NB4 (cell line): Measurements from ENCODE around the gene FLNB.

Experiments used
- MYC ChIP-seq: IDR thresholded peaks from 2 replicates; pipeline ENCODE4 v1.6.1; 2011; ENCODE audit warnings: low read depth, low read length
- POLR2A ChIP-seq: IDR thresholded peaks from 2 replicates; pipeline ENCODE4 v1.6.1; 2011; ENCODE audit warnings: mild to moderate bottlenecking; ENCODE audit not compliant: insufficient read length; ENCODE audit errors: extremely low read depth
- TF ChIP-seq, protein P1 (sequence below): IDR thresholded peaks from one replicate; pipeline ENCODE4 v1.5.1; 2012; ENCODE audit warnings: low read depth, low read length
- TF ChIP-seq, protein P2 (sequence below): IDR thresholded peaks from 2 replicates; pipeline ENCODE4 v1.6.1; 2011; ENCODE audit warnings: low read depth, low read length

- TF ChIP-seq, protein P1, sequence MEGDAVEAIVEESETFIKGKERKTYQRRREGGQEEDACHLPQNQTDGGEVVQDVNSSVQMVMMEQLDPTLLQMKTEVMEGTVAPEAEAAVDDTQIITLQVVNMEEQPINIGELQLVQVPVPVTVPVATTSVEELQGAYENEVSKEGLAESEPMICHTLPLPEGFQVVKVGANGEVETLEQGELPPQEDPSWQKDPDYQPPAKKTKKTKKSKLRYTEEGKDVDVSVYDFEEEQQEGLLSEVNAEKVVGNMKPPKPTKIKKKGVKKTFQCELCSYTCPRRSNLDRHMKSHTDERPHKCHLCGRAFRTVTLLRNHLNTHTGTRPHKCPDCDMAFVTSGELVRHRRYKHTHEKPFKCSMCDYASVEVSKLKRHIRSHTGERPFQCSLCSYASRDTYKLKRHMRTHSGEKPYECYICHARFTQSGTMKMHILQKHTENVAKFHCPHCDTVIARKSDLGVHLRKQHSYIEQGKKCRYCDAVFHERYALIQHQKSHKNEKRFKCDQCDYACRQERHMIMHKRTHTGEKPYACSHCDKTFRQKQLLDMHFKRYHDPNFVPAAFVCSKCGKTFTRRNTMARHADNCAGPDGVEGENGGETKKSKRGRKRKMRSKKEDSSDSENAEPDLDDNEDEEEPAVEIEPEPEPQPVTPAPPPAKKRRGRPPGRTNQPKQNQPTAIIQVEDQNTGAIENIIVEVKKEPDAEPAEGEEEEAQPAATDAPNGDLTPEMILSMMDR, result no peak
- TF ChIP-seq POLR2A (no peak), MYC (no peak)
- TF ChIP-seq, protein P2, sequence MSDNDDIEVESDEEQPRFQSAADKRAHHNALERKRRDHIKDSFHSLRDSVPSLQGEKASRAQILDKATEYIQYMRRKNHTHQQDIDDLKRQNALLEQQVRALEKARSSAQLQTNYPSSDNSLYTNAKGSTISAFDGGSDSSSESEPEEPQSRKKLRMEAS, result no peak
Measured at GRCh38 chr3:58028902-58029301, 20.7 kb downstream of the FLNB start.
